GM23338 (cell line): ENCODE results near the gene UNC13D. TPM values are rescaled to one million over a fixed set of nuclear protein-coding genes. Genes with fewer than 3 reads are reported as not detected.

Experiments
- ATAC-seq: fragments of 200-7000 bp; cut with Tn5 transposase; 3 replicates; pipeline ENCODE4 v1.9.1; 2020
- DNase-seq: peaks from one replicate; pipeline ENCODE4 v3.0.0-alpha.2; 2015; ENCODE audit warnings: low spot score
- H2AFZ ChIP-seq: fragments of 200-600 bp; sonication (generic); 2 replicates; pipeline ENCODE4 v1.8.0; 2016; ENCODE audit warnings: antibody characterized with exemption, mild to moderate bottlenecking, moderate library complexity
- H3F3A ChIP-seq: fragments of 200-600 bp; sonication (generic); replicated peaks from 2 replicates; pipeline ENCODE4 v1.8.0; 2017; ENCODE audit warnings: antibody characterized with exemption, mixed run types, low read depth
- H3K27ac ChIP-seq: fragments of 200-600 bp; sonication (generic); 2 replicates; pipeline ENCODE4 v1.6.1; 2016; ENCODE audit warnings: low read depth
- H3K27me3 ChIP-seq: fragments of 200-600 bp; sonication (generic); 2 replicates; pipeline ENCODE4 v1.8.0; 2016; ENCODE audit warnings: mild to moderate bottlenecking, mixed run types, moderate library complexity; ENCODE audit not compliant: insufficient read depth
- H3K36me3 ChIP-seq: fragments of 200-600 bp; sonication (generic); 2 replicates; pipeline ENCODE4 v1.8.0; 2016; ENCODE audit warnings: mild to moderate bottlenecking; ENCODE audit not compliant: insufficient read depth
- H3K4me1 ChIP-seq: fragments of 200-600 bp; sonication (generic); 2 replicates; pipeline ENCODE4 v1.8.0; 2016; ENCODE audit warnings: mild to moderate bottlenecking, moderate library complexity; ENCODE audit not compliant: insufficient read depth
- H3K4me2 ChIP-seq: fragments of 200-600 bp; sonication (generic); 2 replicates; pipeline ENCODE4 v1.7.1; 2017; ENCODE audit warnings: mixed run types
- H3K4me3 ChIP-seq: fragments of 200-600 bp; sonication (generic); 2 replicates; pipeline ENCODE4 v1.6.1; 2016; ENCODE audit warnings: mixed run types
- H3K79me2 ChIP-seq: fragments of 200-600 bp; sonication (generic); replicated peaks from 2 replicates; pipeline ENCODE4 v1.8.0; 2017; ENCODE audit warnings: mild to moderate bottlenecking; ENCODE audit not compliant: insufficient read depth
- H3K9me2 ChIP-seq: fragments of 200-600 bp; sonication (generic); 2 replicates; pipeline ENCODE4 v1.8.0; 2017; ENCODE audit not compliant: insufficient read depth
- H4K20me1 ChIP-seq: fragments of 200-600 bp; sonication (generic); replicated peaks from 2 replicates; pipeline ENCODE4 v1.8.0; 2017; ENCODE audit warnings: mild to moderate bottlenecking; ENCODE audit not compliant: insufficient read depth
- H3K27ac Mint-ChIP-seq: 2 replicates; pipeline ENCODE4 v1.8.0; 2020; ENCODE audit warnings: inconsistent platforms, mild to moderate bottlenecking, moderate library complexity, mixed read lengths
- H3K27me3 Mint-ChIP-seq: 3 replicates; pipeline ENCODE4 v1.8.0; 2022; ENCODE audit warnings: low read depth, mild to moderate bottlenecking, moderate library complexity, mixed read lengths, inconsistent platforms; ENCODE audit not compliant: insufficient read depth, poor library complexity
- H3K36me3 Mint-ChIP-seq: 3 replicates; pipeline ENCODE4 v1.8.0; 2021; ENCODE audit warnings: low read depth, mild to moderate bottlenecking, inconsistent platforms, moderate library complexity, mixed read lengths
- H3K4me1 Mint-ChIP-seq: 3 replicates; pipeline ENCODE4 v1.8.0; 2020; ENCODE audit warnings: mild to moderate bottlenecking, inconsistent platforms, mixed read lengths
- H3K4me3 Mint-ChIP-seq: 3 replicates; pipeline ENCODE4 v1.8.0; 2021; ENCODE audit warnings: moderate library complexity, mild to moderate bottlenecking, inconsistent platforms, mixed read lengths
- H3K9me3 Mint-ChIP-seq: 3 replicates; pipeline ENCODE4 v1.8.0; 2020; ENCODE audit warnings: moderate library complexity, mild to moderate bottlenecking, inconsistent platforms, mixed read lengths
- CREB1 ChIP-seq: fragments of 250-450 bp; sonication (Bioruptor Pico); IDR thresholded peaks from 2 replicates; pipeline ENCODE4 v1.5.0; 2020; ENCODE audit warnings: low read depth, mild to moderate bottlenecking, moderate library complexity
- EZH2 ChIP-seq: fragments of 200-600 bp; sonication (generic); IDR thresholded peaks from one replicate; pipeline ENCODE4 v1.8.0; 2017; ENCODE audit warnings: antibody characterized with exemption, mild to moderate bottlenecking, low read depth; ENCODE audit not compliant: unreplicated experiment
- EZH2phosphoT487 ChIP-seq: fragments of 200-600 bp; sonication (generic); IDR thresholded peaks from one replicate; pipeline ENCODE4 v1.8.1; 2018; ENCODE audit warnings: antibody characterized with exemption; ENCODE audit not compliant: unreplicated experiment
- JUNB ChIP-seq: IDR thresholded peaks from one replicate; pipeline ENCODE4 v1.6.1; 2016; ENCODE audit warnings: antibody characterized with exemption; ENCODE audit not compliant: unreplicated experiment
- NANOG ChIP-seq: IDR thresholded peaks from 2 replicates; pipeline ENCODE4 v1.6.1; 2016; ENCODE audit warnings: antibody characterized with exemption, borderline replicate concordance
- POLR2AphosphoS5 ChIP-seq: IDR thresholded peaks from 2 replicates; pipeline ENCODE4 v1.6.1; 2016; ENCODE audit warnings: antibody characterized with exemption, low read depth
- STAT1 ChIP-seq: IDR thresholded peaks from one replicate; pipeline ENCODE4 v1.6.1; 2016; ENCODE audit warnings: antibody characterized with exemption; ENCODE audit not compliant: unreplicated experiment
- ZNF114 ChIP-seq: fragments of 250-450 bp; sonication (Bioruptor Pico); IDR thresholded peaks from 2 replicates; pipeline ENCODE4 v1.5.0; 2020; ENCODE audit warnings: mild to moderate bottlenecking, moderate library complexity
- ZNF331 ChIP-seq: fragments of 250-450 bp; sonication (Bioruptor Pico); IDR thresholded peaks from 2 replicates; pipeline ENCODE4 v1.5.0; 2020; ENCODE audit warnings: low read depth, mild to moderate bottlenecking, moderate library complexity
- ZNF462 ChIP-seq: fragments of 250-450 bp; sonication (Bioruptor Pico); IDR thresholded peaks from 2 replicates; pipeline ENCODE4 v1.5.0; 2020; ENCODE audit warnings: mild to moderate bottlenecking, moderate library complexity
- polyA plus RNA-seq: library from polyadenylated mRNA; unstranded; fragments of >200 nt; fragmentation: Nextera tagmentation; extraction: Ambion mirVana; gene quantifications from 2 replicates; pipeline ENCODE4 v1.2.1, GENCODE V29; 2016
- total RNA-seq: library from RNA; depleted of rRNA; stranded (reverse); fragments of >200 nt; shearing (Covaris generic); gene quantifications from 2 replicates; pipeline ENCODE4 v1.2.3, GENCODE V29; 2014
- TF ChIP-seq, protein P1 (sequence below), 2 experiments: fragments of 200-600 bp in 1 of 2; sonication (generic) in 1 of 2; conservative IDR thresholded peaks; 2 replicates each; pipeline versions ENCODE4 v1.5.1 to v1.6.1; 2016 to 2017; ENCODE audit warnings: antibody characterized with exemption in 2 of 2, low read depth in 2 of 2, mild to moderate bottlenecking in 2 of 2, moderate library complexity in 1 of 2
- TF ChIP-seq, protein P2 (sequence below): IDR thresholded peaks from 2 replicates; pipeline ENCODE4 v1.6.1; 2016; ENCODE audit warnings: antibody characterized with exemption
- TF ChIP-seq, protein P3 (sequence below): IDR thresholded peaks from one replicate; pipeline ENCODE4 v1.6.1; 2018; ENCODE audit warnings: antibody characterized with exemption; ENCODE audit not compliant: unreplicated experiment

UNC13D gene
- total and polyA plus RNA-seq, 2 experiments from 2014 or later, result 5.9 to 10.8 TPM

DNA sequence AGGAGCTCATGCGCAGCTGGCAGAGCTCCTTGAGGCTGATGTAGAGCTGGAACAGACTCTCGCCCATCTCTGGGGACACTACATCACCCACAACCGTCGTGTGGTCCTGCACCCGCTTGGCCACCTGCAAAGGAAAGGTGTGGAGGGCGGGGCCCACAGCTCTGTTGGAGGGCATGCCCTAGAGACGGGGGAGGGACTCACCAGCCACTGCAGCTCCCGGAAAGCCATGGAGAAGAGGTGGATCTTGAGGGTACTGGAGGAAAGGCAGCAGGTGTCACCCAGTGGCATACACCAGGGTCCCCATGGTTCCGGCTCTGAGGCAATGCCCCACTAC, 8.6 kb downstream of the UNC13D start:
- Mint-ChIP-seq H3K9me3 (peaks cover 3% of the 10 kb centered on the region; the same call in 1 of the 3 replicates), H3K4me1 (peaks cover 30% of the 10 kb centered on the region), H3K27me3 (peaks cover 10% of the 10 kb centered on the region), H3K4me3 (no peak overlapping the region), H3K27ac (no peak overlapping the region), H3K36me3 (no peaks in the 10 kb centered on the region; the same call in 2 of the 3 replicates)
- Histone ChIP-seq H3K79me2 (no peaks in the 10 kb centered on the region), H3K9me2 (no peaks in the 10 kb centered on the region), H3F3A (peaks cover 19% of the 10 kb centered on the region), H3K36me3 (no peaks in the 10 kb centered on the region), H3K4me2 (no peak overlapping the region; the same call in 1 of the 2 replicates), H3K4me3 (peak overlapping the region; percentile 26; the same call in 1 of the 2 replicates), H3K27me3 (no peaks in the 10 kb centered on the region), H2AFZ (peak overlapping the region; percentile 76), H4K20me1 (no peaks in the 10 kb centered on the region), H3K27ac (no peak overlapping the region), H3K4me1 (peaks cover 29% of the 10 kb centered on the region)
- ATAC-seq (peak; percentile 2; the same call in 2 of the 3 replicates), DNase-seq (no peak)
- TF ChIP-seq CREB1 (no peak), NANOG (no peak), STAT1 (no peak), EZH2 (no peak), POLR2AphosphoS5 (no peak), JUNB (no peak), ZNF462 (CRISPR knock-in tag) (no peak), EZH2phosphoT487 (no peak), ZNF114 (CRISPR knock-in tag) (no peak), ZNF331 (CRISPR knock-in tag) (no peak)
- TF ChIP-seq, protein P1, sequence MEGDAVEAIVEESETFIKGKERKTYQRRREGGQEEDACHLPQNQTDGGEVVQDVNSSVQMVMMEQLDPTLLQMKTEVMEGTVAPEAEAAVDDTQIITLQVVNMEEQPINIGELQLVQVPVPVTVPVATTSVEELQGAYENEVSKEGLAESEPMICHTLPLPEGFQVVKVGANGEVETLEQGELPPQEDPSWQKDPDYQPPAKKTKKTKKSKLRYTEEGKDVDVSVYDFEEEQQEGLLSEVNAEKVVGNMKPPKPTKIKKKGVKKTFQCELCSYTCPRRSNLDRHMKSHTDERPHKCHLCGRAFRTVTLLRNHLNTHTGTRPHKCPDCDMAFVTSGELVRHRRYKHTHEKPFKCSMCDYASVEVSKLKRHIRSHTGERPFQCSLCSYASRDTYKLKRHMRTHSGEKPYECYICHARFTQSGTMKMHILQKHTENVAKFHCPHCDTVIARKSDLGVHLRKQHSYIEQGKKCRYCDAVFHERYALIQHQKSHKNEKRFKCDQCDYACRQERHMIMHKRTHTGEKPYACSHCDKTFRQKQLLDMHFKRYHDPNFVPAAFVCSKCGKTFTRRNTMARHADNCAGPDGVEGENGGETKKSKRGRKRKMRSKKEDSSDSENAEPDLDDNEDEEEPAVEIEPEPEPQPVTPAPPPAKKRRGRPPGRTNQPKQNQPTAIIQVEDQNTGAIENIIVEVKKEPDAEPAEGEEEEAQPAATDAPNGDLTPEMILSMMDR (conservative IDR thresholded peaks at IDR 0.05; ENCODE audit: low read depth in 2 of 2), result no peak
- TF ChIP-seq, protein P2, sequence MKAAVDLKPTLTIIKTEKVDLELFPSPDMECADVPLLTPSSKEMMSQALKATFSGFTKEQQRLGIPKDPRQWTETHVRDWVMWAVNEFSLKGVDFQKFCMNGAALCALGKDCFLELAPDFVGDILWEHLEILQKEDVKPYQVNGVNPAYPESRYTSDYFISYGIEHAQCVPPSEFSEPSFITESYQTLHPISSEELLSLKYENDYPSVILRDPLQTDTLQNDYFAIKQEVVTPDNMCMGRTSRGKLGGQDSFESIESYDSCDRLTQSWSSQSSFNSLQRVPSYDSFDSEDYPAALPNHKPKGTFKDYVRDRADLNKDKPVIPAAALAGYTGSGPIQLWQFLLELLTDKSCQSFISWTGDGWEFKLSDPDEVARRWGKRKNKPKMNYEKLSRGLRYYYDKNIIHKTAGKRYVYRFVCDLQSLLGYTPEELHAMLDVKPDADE, result no peak
- TF ChIP-seq, protein P3, sequence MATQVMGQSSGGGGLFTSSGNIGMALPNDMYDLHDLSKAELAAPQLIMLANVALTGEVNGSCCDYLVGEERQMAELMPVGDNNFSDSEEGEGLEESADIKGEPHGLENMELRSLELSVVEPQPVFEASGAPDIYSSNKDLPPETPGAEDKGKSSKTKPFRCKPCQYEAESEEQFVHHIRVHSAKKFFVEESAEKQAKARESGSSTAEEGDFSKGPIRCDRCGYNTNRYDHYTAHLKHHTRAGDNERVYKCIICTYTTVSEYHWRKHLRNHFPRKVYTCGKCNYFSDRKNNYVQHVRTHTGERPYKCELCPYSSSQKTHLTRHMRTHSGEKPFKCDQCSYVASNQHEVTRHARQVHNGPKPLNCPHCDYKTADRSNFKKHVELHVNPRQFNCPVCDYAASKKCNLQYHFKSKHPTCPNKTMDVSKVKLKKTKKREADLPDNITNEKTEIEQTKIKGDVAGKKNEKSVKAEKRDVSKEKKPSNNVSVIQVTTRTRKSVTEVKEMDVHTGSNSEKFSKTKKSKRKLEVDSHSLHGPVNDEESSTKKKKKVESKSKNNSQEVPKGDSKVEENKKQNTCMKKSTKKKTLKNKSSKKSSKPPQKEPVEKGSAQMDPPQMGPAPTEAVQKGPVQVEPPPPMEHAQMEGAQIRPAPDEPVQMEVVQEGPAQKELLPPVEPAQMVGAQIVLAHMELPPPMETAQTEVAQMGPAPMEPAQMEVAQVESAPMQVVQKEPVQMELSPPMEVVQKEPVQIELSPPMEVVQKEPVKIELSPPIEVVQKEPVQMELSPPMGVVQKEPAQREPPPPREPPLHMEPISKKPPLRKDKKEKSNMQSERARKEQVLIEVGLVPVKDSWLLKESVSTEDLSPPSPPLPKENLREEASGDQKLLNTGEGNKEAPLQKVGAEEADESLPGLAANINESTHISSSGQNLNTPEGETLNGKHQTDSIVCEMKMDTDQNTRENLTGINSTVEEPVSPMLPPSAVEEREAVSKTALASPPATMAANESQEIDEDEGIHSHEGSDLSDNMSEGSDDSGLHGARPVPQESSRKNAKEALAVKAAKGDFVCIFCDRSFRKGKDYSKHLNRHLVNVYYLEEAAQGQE, result no peak
